Posterior vena cava (tissue), 2 donors: ENCODE results near the gene ATP5F1D. TPM values are rescaled to one million over a fixed set of nuclear protein-coding genes. Genes with fewer than 3 reads are reported as not detected.

Experiments used
- DNase-seq: peaks from one replicate; pipeline ENCODE4 v3.0.0-alpha.2; 2020; ENCODE audit warnings: low spot score
- intact Hi-C, 2 donors: fragments of 100-400 bp; cut with DNase I; formaldehyde crosslinking; loops; one replicate each; pipeline versions ENCODE4 v1.14.1 to v1.14.2; 2022 to 2023
- total RNA-seq, 2 donors: library from RNA; stranded (reverse); fragmentation: NEBNext Ultra II Directional; extraction: Animal tissue kit (Norgen Biotek cat#: 25700); gene quantifications; one replicate each; pipeline ENCODE4 v1.2.1, GENCODE V29; 2021
- donor health status: DM: yes; HTN: yes; CAD: no.
- donor health status: DM: yes; HTN: yes; CAD: no.

The ATP5F1D gene
- total RNA-seq, 2 donors from 2014 or later: 125 to 137 TPM

GRCh38 chr19:1229924-1230782, 11.4 kb upstream of the ATP5F1D start:
- no peak for DNase-seq
- intact Hi-C loops: no loop called here

- intact Hi-C loops: no loop called here
- no peak for DNase-seq
Measured at GRCh38 chr19:1230783-1231489, 10.6 kb upstream of the ATP5F1D start.

- intact Hi-C loops: no loop called here
- no peak for DNase-seq
Measured at GRCh38 chr19:1231729-1232637, 9.6 kb upstream of the ATP5F1D start.

GRCh38 chr19:1232652-1233072, 8.9 kb upstream of the ATP5F1D start:
- DNase-seq: no peak
- intact Hi-C loops: no loop called here

GRCh38 chr19:1233115-1233667, 8.4 kb upstream of the ATP5F1D start:
- intact Hi-C loops: no loop called here
- DNase-seq: no peak

GRCh38 chr19:1234051-1234954, 7.2 kb upstream of the ATP5F1D start:
- no peak for DNase-seq
- intact Hi-C loops: no loop called here

- no peak for DNase-seq
- intact Hi-C loops: no loop called here
Measured at GRCh38 chr19:1234955-1235380, 6.6 kb upstream of the ATP5F1D start.

- intact Hi-C loops: no loop called here
- no peak for DNase-seq
Measured at GRCh38 chr19:1235625-1236538, 5.7 kb upstream of the ATP5F1D start.

- intact Hi-C loops: no loop called here
- no peak for DNase-seq
Measured at GRCh38 chr19:1236576-1236975, 5.0 kb upstream of the ATP5F1D start.

- intact Hi-C loops: no loop called here
- no peak for DNase-seq
Measured at GRCh38 chr19:1237027-1237659, 4.4 kb upstream of the ATP5F1D start.

- intact Hi-C loops: loop anchor here in 1 of 2 donors (2.0 kb wide), 1 partner anchor 17 kb away; no protein-coding TSS in a partner anchor
- DNase-seq: no peak
Measured at GRCh38 chr19:1237754-1238368, 3.7 kb upstream of the ATP5F1D start, which contains the start of gene CBARP. Gene CBARP, minus strand, starts transcription at chr19:1238005. Its CDS starts 1,905 bp downstream, at chr19:1236100.

- intact Hi-C loops: loop anchor here in 1 of 2 donors (2.0 kb wide), 1 partner anchor 18 kb away; no protein-coding TSS in a partner anchor
- no peak for DNase-seq
Measured at GRCh38 chr19:1238369-1239303, 2.9 kb upstream of the ATP5F1D start.

GRCh38 chr19:1239420-1239795, 2.1 kb upstream of the ATP5F1D start:
- intact Hi-C loops: loop anchor here in 1 of 2 donors (2.0 kb wide), 1 partner anchor 19 kb away; no protein-coding TSS in a partner anchor
- DNase-seq: no peak

GRCh38 chr19:1239796-1240737, 1.5 kb upstream of the ATP5F1D start:
- DNase-seq: peak; percentile 97
- intact Hi-C loops: loop anchor here in 1 of 2 donors (2.0 kb wide), 1 partner anchor 19 kb away; no protein-coding TSS in a partner anchor
